SK-N-SH treated with all-trans-retinoic acid at 6 μM for 48 hours (cell line): Measurements from ENCODE around the gene ELP4.

ENCODE experiments used
- ARNTL ChIP-seq: fragments of 450-650 bp; formaldehyde crosslinking; IDR thresholded peaks from 2 replicates; pipeline ENCODE4 v1.5.0; 2020; ENCODE audit warnings: low read depth, mild to moderate bottlenecking, moderate library complexity, borderline replicate concordance
- CREB5 ChIP-seq: fragments of 250-450 bp; sonication (Bioruptor Pico); IDR thresholded peaks from 2 replicates; pipeline ENCODE4 v1.5.1; 2020; ENCODE audit warnings: low read depth, mild to moderate bottlenecking, moderate library complexity
- CSRNP3 ChIP-seq: fragments of 250-450 bp; sonication (Bioruptor Pico); IDR thresholded peaks from 2 replicates; pipeline ENCODE4 v1.5.1; 2021; ENCODE audit warnings: mild to moderate bottlenecking, moderate library complexity
- ESRRG ChIP-seq: fragments of 250-450 bp; sonication (Bioruptor Pico); IDR thresholded peaks from 2 replicates; pipeline ENCODE4 v1.6.1; 2021; ENCODE audit warnings: mild to moderate bottlenecking
- ISL1 ChIP-seq: fragments of 250-450 bp; sonication (Bioruptor Pico); IDR thresholded peaks from 2 replicates; pipeline ENCODE4 v2.1.2; 2022; ENCODE audit warnings: mild to moderate bottlenecking, moderate library complexity
- PPARA ChIP-seq: fragments of 250-450 bp; sonication (Bioruptor Pico); IDR thresholded peaks from 2 replicates; pipeline ENCODE4 v1.5.0; 2020; ENCODE audit warnings: mild to moderate bottlenecking, borderline replicate concordance
- RARB ChIP-seq: fragments of 250-450 bp; sonication (Bioruptor Pico); IDR thresholded peaks from 2 replicates; pipeline ENCODE4 v1.8.0; 2021; ENCODE audit warnings: mild to moderate bottlenecking, moderate library complexity
- TOX ChIP-seq: fragments of 250-450 bp; sonication (Bioruptor Pico); IDR thresholded peaks from 2 replicates; pipeline ENCODE4 v1.8.0; 2021; ENCODE audit warnings: mild to moderate bottlenecking, moderate library complexity, borderline replicate concordance
- ZC3H10 ChIP-seq: fragments of 250-450 bp; sonication (Bioruptor Pico); IDR thresholded peaks from 2 replicates; pipeline ENCODE4 v1.5.1; 2021; ENCODE audit warnings: mild to moderate bottlenecking, moderate library complexity
- ZFP30 ChIP-seq: fragments of 450-650 bp; formaldehyde crosslinking; IDR thresholded peaks from 2 replicates; pipeline ENCODE4 v1.5.0; 2022; ENCODE audit warnings: mild to moderate bottlenecking, moderate library complexity
- ZNF565 ChIP-seq: fragments of 450-650 bp; formaldehyde crosslinking; conservative IDR thresholded peaks from 2 replicates; pipeline ENCODE4 v1.5.0; 2020; ENCODE audit warnings: low read depth, mild to moderate bottlenecking, moderate library complexity
- ZNF70 ChIP-seq: fragments of 450-650 bp; formaldehyde crosslinking; IDR thresholded peaks from 2 replicates; pipeline ENCODE4 v1.5.0; 2020; ENCODE audit warnings: mild to moderate bottlenecking, moderate library complexity
- TF ChIP-seq, protein P1 (sequence below): fragments of 250-450 bp; sonication (Bioruptor Pico); IDR thresholded peaks from 2 replicates; pipeline ENCODE4 v1.8.0; 2020; ENCODE audit warnings: mild to moderate bottlenecking, moderate library complexity, borderline replicate concordance

DNA sequence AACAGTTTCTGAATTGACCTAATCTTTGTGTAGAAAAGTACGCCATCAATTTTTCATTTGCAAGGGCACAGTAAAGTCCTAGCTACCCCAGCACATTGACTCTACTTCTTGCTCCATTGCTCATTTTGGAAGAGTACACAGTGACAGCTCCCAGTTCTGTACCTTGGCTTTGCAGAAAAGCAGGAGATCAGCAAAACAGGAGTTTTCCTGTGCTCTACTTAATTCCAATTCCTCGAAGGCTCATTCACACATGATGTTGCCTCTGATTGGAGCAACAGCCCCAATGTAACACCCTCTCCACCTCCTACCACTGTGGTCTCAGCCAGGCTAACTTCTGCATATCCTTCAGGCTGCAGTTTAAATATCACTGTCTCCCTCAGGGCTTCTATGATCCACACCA, 182.9 kb downstream of the ELP4 start:
- TF ChIP-seq, protein P1, sequence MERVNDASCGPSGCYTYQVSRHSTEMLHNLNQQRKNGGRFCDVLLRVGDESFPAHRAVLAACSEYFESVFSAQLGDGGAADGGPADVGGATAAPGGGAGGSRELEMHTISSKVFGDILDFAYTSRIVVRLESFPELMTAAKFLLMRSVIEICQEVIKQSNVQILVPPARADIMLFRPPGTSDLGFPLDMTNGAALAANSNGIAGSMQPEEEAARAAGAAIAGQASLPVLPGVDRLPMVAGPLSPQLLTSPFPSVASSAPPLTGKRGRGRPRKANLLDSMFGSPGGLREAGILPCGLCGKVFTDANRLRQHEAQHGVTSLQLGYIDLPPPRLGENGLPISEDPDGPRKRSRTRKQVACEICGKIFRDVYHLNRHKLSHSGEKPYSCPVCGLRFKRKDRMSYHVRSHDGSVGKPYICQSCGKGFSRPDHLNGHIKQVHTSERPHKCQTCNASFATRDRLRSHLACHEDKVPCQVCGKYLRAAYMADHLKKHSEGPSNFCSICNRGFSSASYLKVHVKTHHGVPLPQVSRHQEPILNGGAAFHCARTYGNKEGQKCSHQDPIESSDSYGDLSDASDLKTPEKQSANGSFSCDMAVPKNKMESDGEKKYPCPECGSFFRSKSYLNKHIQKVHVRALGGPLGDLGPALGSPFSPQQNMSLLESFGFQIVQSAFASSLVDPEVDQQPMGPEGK (CRISPR knock-in tag) = no peak
- TF ChIP-seq ESRRG (CRISPR knock-in tag) = no peak
- TF ChIP-seq ISL1 (CRISPR knock-in tag) = no peak
- TF ChIP-seq ZNF565 (CRISPR knock-in tag) = no peak
- TF ChIP-seq ZFP30 (CRISPR knock-in tag) = no peak
- no peak for TF ChIP-seq ZNF70
- no peak for TF ChIP-seq PPARA (CRISPR knock-in tag)
- TF ChIP-seq RARB = no peak
- TF ChIP-seq CREB5 = no peak
- TF ChIP-seq TOX (CRISPR knock-in tag) = no peak
- no peak for TF ChIP-seq ARNTL
- no peak for TF ChIP-seq CSRNP3 (CRISPR knock-in tag)
- no peak for TF ChIP-seq ZC3H10 (CRISPR knock-in tag)
